ENCODE data around the gene ISLR2.

ISLR2 gene

GRCh38 chr15:74099963-74100733 is 30.2 kb upstream of the ISLR2 start (continued):
- TF ChIP-seq SP2 (tag by site-specific recombination; IDR thresholded peaks at IDR 0.05): peak; percentile 76
- peak; percentile 50; the same call in 1 of the 2 replicates for TF ChIP-seq KLF17 (tag by site-specific recombination; IDR thresholded peaks at IDR 0.05)
- TF ChIP-seq ZFP37 (tag by site-specific recombination; IDR thresholded peaks at IDR 0.05): peak; percentile 75
- TF ChIP-seq ZNF629 (tag by site-specific recombination; IDR thresholded peaks at IDR 0.05): peak; percentile 67
- peak; percentile 83 for TF ChIP-seq SP7 (tag by site-specific recombination; IDR thresholded peaks at IDR 0.05)
- peak; percentile 49; the same call in 1 of the 2 replicates for TF ChIP-seq ZBTB8A (tag by site-specific recombination; IDR thresholded peaks at IDR 0.05)
- TF ChIP-seq PRDM10 (tag by site-specific recombination; IDR thresholded peaks at IDR 0.05): peak; percentile 31; the same call in 1 of the 2 replicates
- TF ChIP-seq ZNF341 (tag by site-specific recombination; IDR thresholded peaks at IDR 0.05; ENCODE audit: low read depth): peak; percentile 34; the same call in 1 of the 2 replicates
- peak; percentile 46; the same call in 1 of the 2 replicates for TF ChIP-seq ZNF660 (tag by site-specific recombination; IDR thresholded peaks at IDR 0.05)
- TF ChIP-seq ZNF843 (tag by site-specific recombination; IDR thresholded peaks at IDR 0.05): 0 out of 2 replicates have a peak, but pooled peaks have one; percentile 26
- TF ChIP-seq ZNF501 (tag by site-specific recombination; IDR thresholded peaks at IDR 0.05): peak; percentile 74; the same call in 1 of the 2 replicates
- 0 out of 2 replicates have a peak, but pooled peaks have one; percentile 62 for TF ChIP-seq ZNF2 (tag by site-specific recombination; IDR thresholded peaks at IDR 0.05)
- peak; percentile 82 for TF ChIP-seq SP3 (tag by site-specific recombination; IDR thresholded peaks at IDR 0.05)
- TF ChIP-seq ZNF394 (tag by site-specific recombination; IDR thresholded peaks at IDR 0.05; ENCODE audit: borderline replicate concordance): peak; percentile 53; the same call in 1 of the 2 replicates
- TF ChIP-seq ZNF580 (tag by site-specific recombination; IDR thresholded peaks at IDR 0.05): peak; percentile 82
- peak; percentile 99 for TF ChIP-seq OVOL3 (tag by site-specific recombination; IDR thresholded peaks at IDR 0.05)
- TF ChIP-seq ZNF561 (tag by site-specific recombination; IDR thresholded peaks at IDR 0.05; ENCODE audit: borderline replicate concordance): peak; percentile 84
- peak; percentile 87; the same call in 1 of the 2 replicates for TF ChIP-seq ZNF24 (tag by site-specific recombination; IDR thresholded peaks at IDR 0.05)
- peak; percentile 91 for TF ChIP-seq IKZF3 (tag by site-specific recombination; IDR thresholded peaks at IDR 0.05)
- TF ChIP-seq ZBTB17 (tag by site-specific recombination; IDR thresholded peaks at IDR 0.05): peak; percentile 43; the same call in 1 of the 2 replicates
- TF ChIP-seq ZNF362 (tag by site-specific recombination; IDR thresholded peaks at IDR 0.05): peak; percentile 83
- TF ChIP-seq KLF10 (tag by site-specific recombination; IDR thresholded peaks at IDR 0.05): peak; percentile 19; the same call in 1 of the 2 replicates
- TF ChIP-seq ZBTB20 (tag by site-specific recombination; IDR thresholded peaks at IDR 0.05): peak; percentile 99
- peak; percentile 43; the same call in 1 of the 2 replicates for TF ChIP-seq ZSCAN4 (tag by site-specific recombination; IDR thresholded peaks at IDR 0.05)
- peak; percentile 70 for TF ChIP-seq ZNF335 (tag by site-specific recombination; conservative IDR thresholded peaks at IDR 0.05)
- TF ChIP-seq ZNF391 (tag by site-specific recombination; IDR thresholded peaks at IDR 0.05; ENCODE audit: borderline replicate concordance, low read depth): peak; percentile 77; the same call in 1 of the 2 replicates
- TF ChIP-seq KLF7 (tag by site-specific recombination; IDR thresholded peaks at IDR 0.05; ENCODE audit: borderline replicate concordance): peak; percentile 55; the same call in 1 of the 2 replicates
- peak; percentile 96 for TF ChIP-seq ZSCAN30 (tag by site-specific recombination; IDR thresholded peaks at IDR 0.05)
- TF ChIP-seq ZXDB (tag by site-specific recombination; IDR thresholded peaks at IDR 0.05): peak; percentile 92
- TF ChIP-seq YY2 (tag by site-specific recombination; IDR thresholded peaks at IDR 0.05): 0 out of 2 replicates have a peak, but pooled peaks have one; percentile 27
- peak; percentile 80 for TF ChIP-seq ZNF610 (tag by site-specific recombination; IDR thresholded peaks at IDR 0.05; ENCODE audit: borderline replicate concordance)
- peak; percentile 72 for TF ChIP-seq ZNF324 (tag by site-specific recombination; IDR thresholded peaks at IDR 0.05)

Data from HEK293 (cell line).